Adrenal gland (tissue), 12 donors: ENCODE results near the gene TGFA. TPM values are rescaled to one million over a fixed set of nuclear protein-coding genes. Genes with fewer than 3 reads are reported as not detected.

Experiments used
- DNase-seq, 7 donors: peaks; one replicate each; pipeline ENCODE4 v3.0.0-alpha.2; 2019 to 2020
- H3K27ac ChIP-seq, 5 donors: fragments of 200-600 bp; sonication (generic) in 4 of 5; 1 replicate in 3 of 5; 2 replicates in 2 of 5; pipeline versions ENCODE4 v1.5.1 to v1.8.0; 2016 to 2020; ENCODE audit warnings: mild to moderate bottlenecking in 1 of 5
- H3K27me3 ChIP-seq: fragments of 200-600 bp; 2 replicates; pipeline ENCODE4 v1.8.0; 2021
- H3K36me3 ChIP-seq, 2 donors: fragments of 200-600 bp; replicated peaks in 1 of 2; 1 replicate in 1 of 2; 2 replicates in 1 of 2; pipeline versions ENCODE4 v1.5.1 to v1.8.0; 2018 to 2022
- H3K4me1 ChIP-seq, 2 donors: fragments of 200-600 bp; replicated peaks in 1 of 2; 1 replicate in 1 of 2; 2 replicates in 1 of 2; pipeline versions ENCODE4 v1.5.1 to v1.8.0; 2018 to 2021
- H3K4me3 ChIP-seq, 4 donors: fragments of 200-600 bp; sonication (generic) in 3 of 4; one replicate each; pipeline ENCODE4 v1.5.1; 2016 to 2018
- H3K9me3 ChIP-seq, 3 donors: fragments of 200-600 bp; sonication (generic) in 1 of 3; replicated peaks in 1 of 3; 1 replicate in 2 of 3; 2 replicates in 1 of 3; pipeline versions ENCODE4 v1.5.1 to v1.8.0; 2016 to 2021
- CTCF ChIP-seq, 6 experiments: fragments of 450-650 bp in 4 of 6; fragments of 200-600 bp in 2 of 6; sonication (generic) in 1 of 6; IDR thresholded peaks; 1 replicate in 5 of 6; 2 replicates in 1 of 6; pipeline versions ENCODE4 v1.5.1 to v1.8.0; 2016 to 2021; ENCODE audit warnings: antibody characterized with exemption in 6 of 6, mild to moderate bottlenecking in 2 of 6, moderate library complexity in 1 of 6
- POLR2A ChIP-seq, 2 donors: fragments of 450-650 bp; IDR thresholded peaks; one replicate each; pipeline ENCODE4 v1.6.1; 2017; ENCODE audit warnings: antibody characterized with exemption in 2 of 2, mild to moderate bottlenecking in 2 of 2, moderate library complexity in 1 of 2
- WGBS, 4 donors: extraction: QIAGEN DNeasy Blood & Tissue Kit in 2 of 4; methylation state at CpG; one replicate each; pipeline versions ENCODE4 v1.1.5 to v1.1.7; 2013 to 2017; 5-methylcytosine and 5-hydroxymethylcytosine counted together
- intact Hi-C, 2 donors: fragments of 100-400 bp; cut with DNase I; formaldehyde crosslinking; loops; one replicate each; pipeline versions ENCODE4 v1.14.1 to v1.15.0; 2022 to 2023
- polyA plus RNA-seq, 3 donors: library from polyadenylated mRNA; stranded (reverse); fragments of 200-250 nt in 2 of 3; fragments of 350-450 nt in 1 of 3; fragmentation: Illumina TruSeq in 1 of 3; extraction: RNeasy Lipid Tissue Mini Kit (QIAGEN cat#74804) in 1 of 3; gene quantifications; one replicate each; pipeline ENCODE4 v1.2.3, GENCODE V29; 2013 to 2014
- total RNA-seq, 9 donors: library from RNA; depleted of rRNA in 4 of 9; stranded (reverse); fragments of >200 nt in 4 of 9; fragments of 120-200 nt in 1 of 9; fragmentation: NEBNext Ultra II Directional in 1 of 9; extraction: Animal tissue kit (Norgen Biotek cat#: 25700) in 1 of 9; gene quantifications; one replicate each; pipeline versions ENCODE4 v1.1.0 to v1.2.4, GENCODE V29; 2013 to 2023
- donor health status: healthy with polysubstance abuse.
- donor health status: Bipolar disorder and iron deficiency.
- donor health status: DM: yes; HTN: yes; CAD: no.
- donor health status: DM: no; HTN: no; CAD: no.
- donor health status: DM: no; HTN: no; CAD: no.
- donor health status: DM: yes; HTN: yes; CAD: no.

Gene TGFA
- total and polyA plus RNA-seq, 12 donors = 0.11 to 8.2 (median 0.75) TPM

GRCh38 chr2:70450641-70451250, 102.9 kb downstream of the TGFA start:
- Histone ChIP-seq H3K27me3 (no peaks in the 10 kb centered on the region), H3K9me3 (no peaks in the 10 kb centered on the region), H3K4me3 (no peak overlapping the region), H3K27ac (no peak overlapping the region), H3K36me3 (no peaks in the 10 kb centered on the region), H3K4me1 (no peaks in the 10 kb centered on the region)
- intact Hi-C loops = no loop called here
- TF ChIP-seq CTCF (IDR thresholded peaks at IDR 0.05) = no peak
- no peak for TF ChIP-seq POLR2A (IDR thresholded peaks at IDR 0.05)
- DNase-seq = no peak
- WGBS, 4 donors = 63 to 79% (median 71%) methylated on average over 7 of the region's 7 CpGs

- intact Hi-C loops = no loop called here
- WGBS, 4 donors = 65 to 78% (median 74%) methylated on average over 4 of the region's 4 CpGs
- H3K4me3 ChIP-seq = no peak overlapping the region
- TF ChIP-seq POLR2A (IDR thresholded peaks at IDR 0.05) (no peak), CTCF (IDR thresholded peaks at IDR 0.05) (no peak)
- no peak for DNase-seq
- no peaks in the 10 kb centered on the region for H3K9me3 ChIP-seq
- H3K27ac ChIP-seq = no peak overlapping the region
- H3K4me1 ChIP-seq = no peaks in the 10 kb centered on the region
- no peaks in the 10 kb centered on the region for H3K36me3 ChIP-seq
- no peaks in the 10 kb centered on the region for H3K27me3 ChIP-seq
Measured at GRCh38 chr2:70448041-70448440, 105.6 kb downstream of the TGFA start.

GRCh38 chr2:70443726-70444125, 109.9 kb downstream of the TGFA start:
- H3K9me3 ChIP-seq = no peaks in the 10 kb centered on the region
- no peaks in the 10 kb centered on the region for H3K4me1 ChIP-seq
- TF ChIP-seq CTCF (IDR thresholded peaks at IDR 0.05) = no peak
- TF ChIP-seq POLR2A (IDR thresholded peaks at IDR 0.05) = no peak
- H3K27me3 ChIP-seq = no peaks in the 10 kb centered on the region
- WGBS, 4 donors = 74 to 89% (median 79%) methylated on average over 1 of the region's 1 CpG; no CpG with 5 or more reads in 1 of the 4 donors
- no peak overlapping the region for H3K27ac ChIP-seq
- no peak for DNase-seq
- H3K36me3 ChIP-seq = no peaks in the 10 kb centered on the region
- H3K4me3 ChIP-seq = no peak overlapping the region
- intact Hi-C loops = no loop called here

GRCh38 chr2:70443078-70443465, 110.6 kb downstream of the TGFA start:
- Histone ChIP-seq H3K36me3 (no peaks in the 10 kb centered on the region), H3K27me3 (no peaks in the 10 kb centered on the region), H3K9me3 (no peaks in the 10 kb centered on the region), H3K4me1 (no peaks in the 10 kb centered on the region), H3K27ac (no peak overlapping the region), H3K4me3 (no peak overlapping the region)
- DNase-seq = no peak
- intact Hi-C loops = no loop called here
- WGBS, 4 donors = 78 to 89% (median 85%) methylated on average over 2 of the region's 2 CpGs
- no peak for TF ChIP-seq POLR2A (IDR thresholded peaks at IDR 0.05)
- no peak for TF ChIP-seq CTCF (IDR thresholded peaks at IDR 0.05)
